ENCODE measurements around the gene PLAAT1.

DNA sequence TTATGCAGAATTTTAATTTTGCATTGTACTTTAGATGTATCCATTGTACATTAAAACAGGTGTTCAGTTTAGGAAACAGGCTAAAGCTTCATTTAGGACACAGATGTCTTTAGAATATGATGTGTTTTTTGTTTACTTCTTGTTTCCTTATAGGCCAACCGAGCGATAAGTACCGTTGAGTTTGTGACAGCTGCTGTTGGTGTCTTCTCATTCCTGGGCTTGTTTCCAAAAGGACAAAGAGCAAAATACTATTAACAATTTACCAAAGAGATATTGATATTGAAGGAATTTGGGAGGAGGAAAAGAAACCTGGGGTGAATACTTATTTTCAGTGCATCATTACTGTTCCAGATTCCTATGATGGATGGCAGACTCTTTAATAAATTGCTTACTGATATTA, 29.4 kb downstream of the PLAAT1 start:
- TF ChIP-seq, protein P1, sequence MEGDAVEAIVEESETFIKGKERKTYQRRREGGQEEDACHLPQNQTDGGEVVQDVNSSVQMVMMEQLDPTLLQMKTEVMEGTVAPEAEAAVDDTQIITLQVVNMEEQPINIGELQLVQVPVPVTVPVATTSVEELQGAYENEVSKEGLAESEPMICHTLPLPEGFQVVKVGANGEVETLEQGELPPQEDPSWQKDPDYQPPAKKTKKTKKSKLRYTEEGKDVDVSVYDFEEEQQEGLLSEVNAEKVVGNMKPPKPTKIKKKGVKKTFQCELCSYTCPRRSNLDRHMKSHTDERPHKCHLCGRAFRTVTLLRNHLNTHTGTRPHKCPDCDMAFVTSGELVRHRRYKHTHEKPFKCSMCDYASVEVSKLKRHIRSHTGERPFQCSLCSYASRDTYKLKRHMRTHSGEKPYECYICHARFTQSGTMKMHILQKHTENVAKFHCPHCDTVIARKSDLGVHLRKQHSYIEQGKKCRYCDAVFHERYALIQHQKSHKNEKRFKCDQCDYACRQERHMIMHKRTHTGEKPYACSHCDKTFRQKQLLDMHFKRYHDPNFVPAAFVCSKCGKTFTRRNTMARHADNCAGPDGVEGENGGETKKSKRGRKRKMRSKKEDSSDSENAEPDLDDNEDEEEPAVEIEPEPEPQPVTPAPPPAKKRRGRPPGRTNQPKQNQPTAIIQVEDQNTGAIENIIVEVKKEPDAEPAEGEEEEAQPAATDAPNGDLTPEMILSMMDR (IDR thresholded peaks at IDR 0.05) = no peak
- TF ChIP-seq EP300 (IDR thresholded peaks at IDR 0.05) (no peak), POLR2AphosphoS5 (IDR thresholded peaks at IDR 0.05) (no peak)
